Mucosa of descending colon (tissue), 3 donors: ENCODE measurements around the gene ZFAND6. TPM values are rescaled to one million over a fixed set of nuclear protein-coding genes. Genes with fewer than 3 reads are reported as not detected.

Experiments
- ATAC-seq: fragments of 200-7000 bp; cut with Tn5 transposase; one replicate; pipeline ENCODE4 v1.9.1; 2020; ENCODE audit warnings: mild to moderate bottlenecking, moderate library complexity
- DNase-seq, 3 donors: peaks; one replicate each; pipeline ENCODE4 v3.0.0-alpha.2; 2020
- H3K36me3 ChIP-seq: fragments of 200-600 bp; one replicate; pipeline ENCODE4 v1.8.0; 2021; ENCODE audit warnings: low read depth, mild to moderate bottlenecking
- H3K4me1 ChIP-seq: fragments of 200-600 bp; one replicate; pipeline ENCODE4 v1.8.0; 2021; ENCODE audit warnings: low read depth, mild to moderate bottlenecking
- H3K4me3 ChIP-seq: fragments of 200-600 bp; one replicate; pipeline ENCODE4 v1.8.0; 2021; ENCODE audit warnings: mild to moderate bottlenecking
- H3K9me3 ChIP-seq: fragments of 200-600 bp; one replicate; pipeline ENCODE4 v1.8.0; 2021; ENCODE audit warnings: mild to moderate bottlenecking
- intact Hi-C, 2 donors: fragments of 100-400 bp; cut with DNase I in 1 of 2; cut with micrococcal nuclease in 1 of 2; formaldehyde crosslinking; loops; one replicate each; pipeline versions ENCODE4 v1.11.0 to v1.11.1; 2022; cut with DNase I, micrococcal nuclease
- total RNA-seq, 3 donors: library from RNA; stranded (reverse); fragmentation: NEBNext Ultra II Directional in 2 of 3; extraction: Animal tissue kit (Norgen Biotek cat#: 25700) in 2 of 3; gene quantifications; one replicate each; pipeline versions ENCODE4 v1.2.1 to v1.2.4, GENCODE V29; 2021 to 2023
- TF ChIP-seq, protein P1 (sequence below): fragments of 200-600 bp; IDR thresholded peaks from one replicate; pipeline ENCODE4 v1.8.0; 2022; ENCODE audit warnings: antibody characterized with exemption, mild to moderate bottlenecking
- donor health status: DM: no; HTN: no; CAD: no; lungs with moderate emphysema.
- donor health status: DM: no; HTN: no; CAD: no.
- donor health status: DM: no; HTN: yes; CAD: no.

ZFAND6 gene
- total RNA-seq, 3 donors from 2014 or later, result 73.0 to 83.3 (median 76.5) TPM

DNA sequence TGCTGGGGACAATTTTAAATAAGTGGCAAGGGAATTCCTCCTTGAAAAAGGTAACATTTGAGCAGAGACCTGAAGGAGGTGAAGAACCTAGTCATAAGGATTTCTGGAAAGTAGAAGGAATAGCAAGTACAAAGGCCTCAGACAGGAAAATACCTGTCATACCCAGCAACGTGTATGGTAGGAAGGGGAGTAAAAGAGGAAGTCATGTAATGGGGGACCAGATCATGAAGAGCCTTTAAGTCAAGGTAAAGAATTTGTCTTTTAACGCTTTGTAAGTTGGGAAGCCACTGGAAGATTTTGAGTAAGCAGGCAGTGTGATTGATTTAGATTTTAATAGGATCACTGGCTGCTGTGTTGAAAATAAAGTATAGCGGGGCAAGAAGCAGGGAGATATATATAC, 49.9 kb downstream of the ZFAND6 start:
- Histone ChIP-seq H3K4me1 (peaks cover 10% of the 10 kb centered on the region), H3K9me3 (no peaks in the 10 kb centered on the region), H3K4me3 (no peak overlapping the region)

GRCh38 chr15:80110920-80111319, 51.4 kb downstream of the ZFAND6 start:
- Histone ChIP-seq H3K9me3 (no peaks in the 10 kb centered on the region), H3K4me3 (no peak overlapping the region)

More for the DNA sequence above, 49.9 kb downstream of the ZFAND6 start:
- no peaks in the 10 kb centered on the region for H3K36me3 ChIP-seq
- ATAC-seq (no peak), DNase-seq (no peak)
- TF ChIP-seq, protein P1, sequence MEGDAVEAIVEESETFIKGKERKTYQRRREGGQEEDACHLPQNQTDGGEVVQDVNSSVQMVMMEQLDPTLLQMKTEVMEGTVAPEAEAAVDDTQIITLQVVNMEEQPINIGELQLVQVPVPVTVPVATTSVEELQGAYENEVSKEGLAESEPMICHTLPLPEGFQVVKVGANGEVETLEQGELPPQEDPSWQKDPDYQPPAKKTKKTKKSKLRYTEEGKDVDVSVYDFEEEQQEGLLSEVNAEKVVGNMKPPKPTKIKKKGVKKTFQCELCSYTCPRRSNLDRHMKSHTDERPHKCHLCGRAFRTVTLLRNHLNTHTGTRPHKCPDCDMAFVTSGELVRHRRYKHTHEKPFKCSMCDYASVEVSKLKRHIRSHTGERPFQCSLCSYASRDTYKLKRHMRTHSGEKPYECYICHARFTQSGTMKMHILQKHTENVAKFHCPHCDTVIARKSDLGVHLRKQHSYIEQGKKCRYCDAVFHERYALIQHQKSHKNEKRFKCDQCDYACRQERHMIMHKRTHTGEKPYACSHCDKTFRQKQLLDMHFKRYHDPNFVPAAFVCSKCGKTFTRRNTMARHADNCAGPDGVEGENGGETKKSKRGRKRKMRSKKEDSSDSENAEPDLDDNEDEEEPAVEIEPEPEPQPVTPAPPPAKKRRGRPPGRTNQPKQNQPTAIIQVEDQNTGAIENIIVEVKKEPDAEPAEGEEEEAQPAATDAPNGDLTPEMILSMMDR, result no peak
- intact Hi-C loops, result no loop called here

GRCh38 chr15:80114114-80114513, 54.6 kb downstream of the ZFAND6 start:
- H3K4me1 ChIP-seq, result no peaks in the 10 kb centered on the region
- intact Hi-C loops, result no loop called here

More at GRCh38 chr15:80110920-80111319, 51.4 kb downstream of the ZFAND6 start:
- DNase-seq (no peak), ATAC-seq (no peak)
- Histone ChIP-seq H3K36me3 (no peaks in the 10 kb centered on the region), H3K4me1 (no peaks in the 10 kb centered on the region)
- intact Hi-C loops, result no loop called here
- TF ChIP-seq, protein P1, result no peak

GRCh38 chr15:80115021-80115420, 55.5 kb downstream of the ZFAND6 start:
- no peaks in the 10 kb centered on the region for H3K9me3 ChIP-seq
- TF ChIP-seq, protein P1, result no peak
- H3K4me1 ChIP-seq, result no peaks in the 10 kb centered on the region
- H3K4me3 ChIP-seq, result no peak overlapping the region
- ATAC-seq (no peak), DNase-seq (no peak)
- H3K36me3 ChIP-seq, result no peaks in the 10 kb centered on the region
- intact Hi-C loops, result no loop called here

More at GRCh38 chr15:80114114-80114513, 54.6 kb downstream of the ZFAND6 start:
- Histone ChIP-seq H3K4me3 (no peak overlapping the region), H3K9me3 (no peaks in the 10 kb centered on the region), H3K36me3 (no peaks in the 10 kb centered on the region)
- TF ChIP-seq, protein P1, result no peak
- DNase-seq (no peak), ATAC-seq (peak; percentile 38)

DNA sequence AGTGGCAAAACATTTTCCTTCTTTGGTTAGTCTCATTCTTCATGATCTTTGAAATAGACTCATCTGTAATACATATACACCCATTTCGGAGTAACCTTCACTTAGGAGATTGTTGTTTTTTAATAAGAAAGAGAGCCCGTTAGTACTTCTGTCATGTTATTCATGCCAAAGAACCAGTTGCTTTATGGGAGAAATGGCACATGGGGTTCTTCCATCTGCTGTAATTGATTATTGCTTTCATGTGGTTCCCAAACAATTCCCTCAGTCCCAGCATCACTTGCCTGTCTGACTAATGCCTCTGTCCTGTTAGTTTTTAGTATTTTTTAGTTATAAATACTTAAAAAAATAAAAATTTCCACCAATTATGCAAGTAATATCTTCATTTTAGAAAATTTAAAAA, 59.5 kb downstream of the ZFAND6 start:
- ATAC-seq, result no peak
- TF ChIP-seq, protein P1, result no peak
- Histone ChIP-seq H3K36me3 (no peaks in the 10 kb centered on the region), H3K4me1 (no peaks in the 10 kb centered on the region), H3K9me3 (no peaks in the 10 kb centered on the region), H3K4me3 (no peak overlapping the region)
- no peak for DNase-seq
- intact Hi-C loops, result no loop called here

GRCh38 chr15:80120636-80121035, 61.2 kb downstream of the ZFAND6 start:
- no peaks in the 10 kb centered on the region for H3K36me3 ChIP-seq
- ATAC-seq, result no peak
- DNase-seq, result no peak
- no peak overlapping the region for H3K4me3 ChIP-seq
- TF ChIP-seq, protein P1, result no peak
- no peaks in the 10 kb centered on the region for H3K9me3 ChIP-seq
- intact Hi-C loops, result no loop called here
- H3K4me1 ChIP-seq, result no peaks in the 10 kb centered on the region
